Stimulated activated CD4-positive, alpha-beta T cell treated with anti-CD3 and anti-CD28 coated beads, TNF-alpha, amount 100 ng/mL, for 4 hours (primary cell): Measurements from ENCODE around the gene RPGRIP1L.
"Not testable (repeated sequence)": the region's sequence is repeated elsewhere in the genome, so short reads cannot be mapped to it uniquely, and the experiment has no call there.

Experiments used
- DNase-seq, 3 experiments: peaks; one replicate each; pipeline ENCODE4 v3.0.0-alpha.2; 2020; ENCODE audit warnings: low read depth in 3 of 3

RPGRIP1L gene

DNA sequence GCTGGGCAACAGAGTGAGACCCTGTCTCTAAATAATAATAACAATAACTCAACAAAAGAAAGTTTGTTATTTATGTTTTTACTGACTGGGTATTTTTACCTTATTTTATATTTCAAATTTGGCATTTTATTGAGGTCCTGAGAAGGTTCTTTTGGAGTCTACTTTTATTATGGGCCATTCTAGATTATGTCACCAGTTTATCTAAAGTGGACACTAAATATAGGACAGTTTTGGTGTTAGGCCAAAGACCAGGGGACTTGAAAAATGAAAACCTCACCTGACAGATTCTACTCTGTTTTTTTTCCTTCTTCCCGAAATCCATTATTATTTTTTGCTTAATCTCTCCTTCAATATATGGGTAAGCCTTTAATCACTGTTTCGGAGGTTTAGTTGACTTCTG, 8.4 kb upstream of the RPGRIP1L start:
- no peak for DNase-seq

DNA sequence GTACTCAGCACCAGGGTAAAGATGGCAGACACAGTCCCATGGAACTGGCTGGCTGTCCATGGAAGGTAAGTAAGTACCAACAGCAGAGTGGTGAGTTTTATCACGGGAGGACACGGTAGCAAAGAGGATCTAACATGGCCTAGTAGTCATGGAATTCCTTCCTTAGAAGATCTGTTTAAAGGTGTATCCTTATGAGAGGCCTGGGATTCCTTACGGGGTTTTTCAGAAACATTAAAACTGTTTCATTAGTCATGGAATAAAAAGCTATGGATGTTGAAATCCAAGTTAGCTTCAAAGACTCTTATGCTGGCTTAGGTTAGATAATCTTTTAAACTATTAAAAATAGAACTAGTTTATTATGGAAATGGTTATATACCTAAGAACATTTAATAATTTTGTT, 7.7 kb upstream of the RPGRIP1L start:
- no peak for DNase-seq

- no peak for DNase-seq
Observed at GRCh38 chr16:53708490-53708889, 4.8 kb upstream of the RPGRIP1L start.

DNA sequence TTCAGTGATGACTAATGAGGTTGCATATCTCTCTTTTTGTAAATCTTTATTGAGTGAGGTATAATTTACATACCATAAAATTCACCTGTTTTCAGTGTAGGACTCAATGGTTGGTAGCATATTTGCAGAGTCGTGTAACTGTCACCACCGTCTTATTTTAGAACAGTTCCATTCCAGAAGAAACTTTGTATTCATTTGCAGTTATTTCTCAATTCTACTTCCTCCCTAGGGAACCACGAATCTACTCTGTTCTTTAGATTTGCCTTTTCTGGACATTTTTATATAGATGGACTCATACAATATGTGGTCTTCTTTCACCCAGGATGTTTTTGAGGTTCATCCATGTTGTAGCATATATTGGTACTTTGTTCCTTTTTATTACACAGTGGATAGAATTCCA, 4.0 kb upstream of the RPGRIP1L start:
- no peak for DNase-seq

- no peak for DNase-seq
Observed at GRCh38 chr16:53704445-53704813, 770 bp upstream of the RPGRIP1L start.

DNA sequence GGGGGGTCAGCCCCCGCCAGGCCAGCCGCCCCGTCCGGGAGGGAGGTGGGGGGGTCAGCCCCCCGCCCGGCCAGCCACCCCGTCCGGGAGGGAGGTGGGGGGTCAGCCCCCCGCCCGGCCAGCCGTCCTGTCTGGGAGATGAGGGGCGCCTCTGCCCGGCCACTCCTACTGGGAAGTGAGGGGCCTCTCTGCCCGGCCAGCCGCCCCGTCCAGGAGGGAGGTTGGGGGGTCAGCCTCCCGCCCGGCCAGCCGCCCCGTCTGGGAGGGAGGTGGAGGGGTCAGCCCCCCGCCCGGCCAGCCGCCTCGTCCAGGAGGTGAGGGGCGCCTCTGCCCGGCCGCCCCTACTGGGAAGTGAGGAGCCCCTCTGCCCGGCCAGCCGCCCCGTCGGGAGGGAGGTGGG, 5.4 kb downstream of the RPGRIP1L start:
- not testable (repeated sequence) for DNase-seq

DNA sequence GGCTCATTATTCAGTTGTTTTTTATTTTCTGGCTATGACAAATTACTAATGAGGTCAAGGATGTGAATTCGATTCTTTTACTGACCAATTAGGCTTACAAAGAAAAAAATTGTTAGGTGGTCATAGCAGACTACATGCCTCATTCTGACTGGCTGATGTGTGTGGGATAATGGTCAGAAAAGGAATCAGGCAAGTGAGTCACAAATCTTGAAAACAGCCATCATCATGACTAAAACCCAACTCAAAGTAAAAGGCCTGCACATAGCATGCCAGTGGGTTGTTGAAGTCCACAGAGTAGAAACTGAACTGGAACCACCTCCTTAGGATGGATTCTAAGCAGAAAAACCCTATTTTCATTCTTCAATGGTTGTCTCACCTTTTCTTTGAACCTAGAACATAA, 8.6 kb downstream of the RPGRIP1L start:
- DNase-seq, result no peak

DNA sequence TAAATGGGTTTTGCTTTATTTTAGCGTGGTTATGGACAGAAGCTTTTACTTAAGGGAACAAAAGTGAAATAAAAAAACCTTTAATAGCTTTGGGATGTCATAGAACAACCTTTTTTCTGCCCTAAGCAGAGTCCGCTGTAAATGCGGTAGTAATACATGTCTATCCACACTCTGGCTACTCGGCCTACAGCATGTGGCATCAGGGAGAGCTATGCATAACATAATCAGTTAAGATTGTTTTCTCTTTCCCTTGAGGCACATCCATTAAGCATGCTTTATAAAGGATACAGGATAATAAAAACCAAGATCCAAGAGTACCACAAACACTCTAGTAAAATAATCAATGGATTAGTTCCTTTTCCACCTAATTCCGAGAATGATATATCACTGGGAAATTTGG, 10.3 kb downstream of the RPGRIP1L start:
- no peak for DNase-seq

GRCh38 chr16:53692146-53692545, 11.5 kb downstream of the RPGRIP1L start:
- DNase-seq, result no peak

GRCh38 chr16:53690771-53691170, 12.9 kb downstream of the RPGRIP1L start:
- no peak for DNase-seq

DNA sequence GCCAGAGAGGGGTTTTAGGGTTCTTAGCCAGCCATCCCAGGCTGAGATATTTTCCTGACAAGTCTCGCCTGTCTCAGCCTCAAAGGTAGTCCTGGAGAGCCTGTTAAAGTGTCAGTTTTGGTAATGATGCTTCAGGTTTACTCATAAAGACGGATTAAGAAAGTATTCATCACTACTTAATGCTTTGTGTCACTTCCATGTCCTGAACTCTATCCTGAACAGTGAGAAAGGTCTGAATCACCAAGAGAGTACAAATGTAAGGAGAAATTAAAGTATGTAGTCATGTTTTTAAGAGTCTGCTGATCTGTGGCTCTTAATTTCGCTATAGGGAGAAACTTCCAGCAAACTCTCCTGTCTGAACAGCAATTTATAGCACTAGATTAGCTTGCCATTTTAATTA, 14.0 kb downstream of the RPGRIP1L start:
- no peak for DNase-seq

GRCh38 chr16:53686710-53687109, 16.9 kb downstream of the RPGRIP1L start:
- DNase-seq, result no peak

DNA sequence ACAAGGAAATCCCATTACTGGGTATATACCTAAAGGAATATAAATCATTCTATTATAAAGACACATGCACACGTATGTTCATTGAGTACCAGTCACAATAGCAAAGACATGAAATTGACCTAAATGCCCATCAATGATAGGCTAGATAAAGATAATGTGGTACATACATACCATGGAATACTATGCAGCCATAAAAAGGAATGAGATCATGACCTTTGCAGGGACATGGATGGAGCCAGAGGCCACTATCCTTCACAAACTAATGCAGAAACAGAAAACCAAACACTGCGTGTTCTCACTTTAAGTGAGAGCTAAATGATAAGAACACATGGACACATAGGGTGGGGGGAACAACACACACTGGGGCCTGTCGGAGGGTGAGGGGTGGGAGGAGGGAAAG, 18.3 kb downstream of the RPGRIP1L start:
- not testable (repeated sequence) for DNase-seq

DNA sequence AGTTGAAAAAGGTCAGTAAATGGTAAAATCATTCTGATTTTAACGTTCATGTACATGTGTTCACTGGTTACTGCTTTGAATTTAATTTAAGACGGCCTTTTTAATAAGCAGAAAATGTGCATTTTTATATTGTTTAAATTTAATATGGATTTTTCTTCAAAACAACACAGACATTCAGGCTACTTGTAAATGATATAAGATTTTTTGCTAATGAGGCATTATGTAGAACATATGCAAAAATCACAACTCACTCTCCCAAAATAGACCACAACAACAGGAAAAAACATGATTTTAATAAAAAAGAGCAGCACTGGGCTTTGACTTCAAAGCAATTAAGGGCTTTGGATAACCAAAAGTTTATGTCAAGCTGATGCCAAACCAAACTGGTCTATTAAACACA, 22.3 kb downstream of the RPGRIP1L start:
- DNase-seq, result no peak

DNA sequence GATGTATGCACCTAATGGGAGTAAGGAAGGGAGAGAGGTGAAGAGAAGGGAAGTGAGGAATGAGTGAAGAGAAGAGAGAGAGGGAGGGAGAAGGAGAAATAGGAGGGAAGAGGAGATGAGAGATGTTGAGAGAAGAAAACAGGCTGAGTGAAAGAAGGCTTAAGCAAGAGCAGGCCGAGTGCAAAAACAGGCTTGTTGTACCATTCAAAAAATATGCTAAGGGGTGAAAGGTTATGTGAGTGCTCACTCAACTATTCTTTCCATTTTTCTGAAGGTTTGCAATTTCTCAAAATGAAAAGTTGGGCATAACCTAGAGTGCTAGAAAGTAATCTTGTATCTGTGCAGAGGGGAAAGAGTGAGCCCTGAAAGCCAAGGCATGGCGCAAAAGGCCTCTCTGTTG, 22.9 kb downstream of the RPGRIP1L start:
- no peak for DNase-seq

DNA sequence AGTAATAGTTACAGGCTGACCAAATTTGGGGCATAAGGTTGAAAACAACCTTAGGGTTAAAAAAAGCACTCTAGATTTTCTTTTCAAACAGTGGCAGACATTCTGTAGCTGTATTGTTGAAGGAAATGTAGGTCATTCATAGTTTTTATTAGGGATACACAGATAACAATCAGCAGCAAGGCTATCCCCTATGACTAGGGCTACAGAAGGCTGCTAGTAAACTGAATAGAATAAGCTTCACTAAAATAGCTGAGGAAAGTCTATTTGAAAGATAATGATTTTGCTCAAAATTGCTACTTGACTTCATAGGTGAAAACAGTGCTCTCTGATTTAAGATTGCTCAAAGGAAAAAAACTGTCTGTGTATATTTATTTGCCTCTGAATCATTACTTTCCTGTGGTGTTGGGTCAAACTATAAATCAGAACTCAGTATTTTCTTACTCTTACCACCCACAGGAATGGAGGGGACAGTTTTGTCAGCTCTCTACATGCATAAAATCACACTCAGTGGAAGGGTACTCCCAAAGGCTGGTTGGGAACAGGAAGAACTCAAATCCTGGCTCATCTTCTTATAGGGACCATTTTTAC, 24.8 kb downstream of the RPGRIP1L start:
- DNase-seq, result no peak

GRCh38 chr16:53678155-53678554, 25.5 kb downstream of the RPGRIP1L start:
- DNase-seq, result no peak

DNA sequence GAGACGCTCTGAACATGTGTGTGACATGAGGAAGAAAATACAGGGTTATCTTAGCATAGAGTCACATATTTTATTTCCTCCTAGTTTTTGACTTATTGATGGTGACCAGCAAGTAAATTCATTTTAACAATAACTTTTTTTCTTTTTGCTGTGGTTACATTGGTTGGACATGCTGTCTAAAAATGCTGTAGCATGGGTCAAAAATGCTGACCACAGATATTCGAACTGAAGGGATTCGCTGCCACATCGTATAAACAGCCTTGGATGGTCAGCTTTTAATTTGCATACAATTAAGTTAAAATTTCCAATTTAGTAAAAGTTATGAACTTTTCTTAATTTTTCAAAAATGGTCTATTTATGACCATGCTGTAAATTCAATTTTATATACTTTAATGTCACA, 30.5 kb downstream of the RPGRIP1L start:
- no peak for DNase-seq

- DNase-seq, result no peak
Observed at GRCh38 chr16:53672461-53672860, 31.2 kb downstream of the RPGRIP1L start.

DNA sequence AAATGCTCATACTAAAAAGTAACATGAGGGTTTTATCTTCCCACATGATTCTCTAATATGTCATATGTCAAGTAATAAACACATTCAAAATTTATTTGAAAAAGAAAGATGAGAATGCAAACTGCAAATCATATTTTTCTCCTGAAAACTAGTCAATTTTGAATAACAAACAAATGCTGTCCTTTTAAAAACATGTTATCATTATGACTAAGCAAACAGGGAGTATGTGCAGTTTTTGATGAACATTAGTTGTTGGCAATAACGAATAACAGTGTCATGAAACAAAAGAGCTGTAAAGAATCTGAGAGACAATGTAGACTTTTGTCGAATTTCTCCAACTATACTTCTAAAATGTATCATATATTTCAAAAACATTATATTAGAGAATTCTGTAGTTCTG, 34.8 kb downstream of the RPGRIP1L start:
- DNase-seq, result no peak

DNA sequence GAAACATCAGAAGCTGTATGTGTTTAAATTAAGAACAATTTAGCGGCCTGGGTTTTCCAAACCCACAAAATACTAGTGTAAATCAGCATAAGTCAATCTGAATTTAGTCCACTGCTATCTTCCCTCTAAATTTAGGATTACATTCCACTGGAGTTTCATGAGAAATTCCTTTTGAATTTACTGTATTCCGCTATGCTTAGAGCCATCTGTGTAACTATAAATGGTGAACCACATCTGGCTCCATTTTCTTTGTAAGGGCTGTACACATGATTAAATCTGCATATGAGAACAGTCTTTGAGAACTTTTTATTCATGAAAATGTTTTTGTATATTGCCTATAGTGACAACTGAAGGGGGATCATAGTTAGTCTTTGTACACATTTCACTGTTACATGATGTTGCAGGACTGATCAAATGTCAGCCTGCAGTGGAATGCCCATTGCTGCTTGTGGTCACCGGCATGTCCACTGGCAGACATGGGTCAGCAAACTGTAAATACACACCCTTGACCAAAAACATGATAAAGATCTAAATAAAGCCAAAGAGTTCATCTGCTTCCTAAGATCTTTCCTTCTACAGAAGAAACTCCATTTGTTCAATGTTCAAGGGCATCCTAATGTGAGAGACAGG, 36.8 kb downstream of the RPGRIP1L start:
- DNase-seq, result no peak

DNA sequence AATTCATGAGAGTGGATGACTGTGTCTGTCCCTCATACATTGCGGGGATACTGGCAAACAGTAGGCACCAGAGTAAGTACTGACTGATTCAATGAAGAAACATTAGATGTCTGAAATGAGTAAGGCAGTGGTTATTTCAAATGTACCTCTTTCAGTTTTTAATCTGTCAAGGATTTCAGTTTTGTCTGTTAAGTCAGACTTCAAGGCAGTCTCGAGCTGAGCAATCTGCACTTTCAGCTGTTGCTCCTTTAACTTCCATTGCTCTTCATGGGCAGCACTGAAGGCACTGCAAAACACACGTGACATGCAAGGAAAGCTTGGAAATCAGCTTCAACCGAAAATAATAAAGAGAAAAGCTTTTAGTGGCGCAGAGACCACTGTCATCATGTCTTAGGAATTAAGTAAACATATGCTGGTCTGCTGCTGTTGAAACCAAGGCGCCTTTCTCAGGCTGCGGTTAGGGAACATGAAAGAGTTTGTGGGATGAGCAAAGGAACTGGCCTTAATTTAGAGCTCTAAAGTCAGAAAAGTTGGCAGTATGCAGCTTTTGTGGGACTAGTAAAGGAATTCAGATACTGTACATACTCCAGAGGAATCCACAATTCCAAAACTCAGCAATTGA, 38.8 kb downstream of the RPGRIP1L start:
- DNase-seq, result no peak

DNA sequence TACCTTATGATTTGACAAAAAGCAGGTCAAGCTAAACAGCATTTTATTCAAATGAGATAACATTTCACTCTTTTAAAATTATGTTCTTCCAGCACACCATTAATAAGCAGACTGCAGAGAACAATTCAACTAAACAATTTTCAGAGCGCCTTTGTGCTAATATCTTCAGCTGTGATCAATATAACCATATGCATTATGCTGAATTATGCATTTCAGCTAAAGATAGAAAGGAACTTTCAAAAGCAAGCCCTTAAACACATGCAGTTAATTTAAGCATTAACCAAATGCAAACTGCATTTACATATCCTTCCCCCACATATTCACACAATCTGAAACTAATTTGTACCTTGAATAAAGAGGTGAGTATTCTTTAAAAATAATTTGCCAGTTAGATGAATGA, 41.6 kb downstream of the RPGRIP1L start:
- DNase-seq, result no peak

- no peak for DNase-seq
Observed at GRCh38 chr16:53654946-53655345, 48.7 kb downstream of the RPGRIP1L start.
